Common myeloid progenitor, CD34-positive (primary cell): ENCODE results near the gene ATP8A2.

ENCODE experiments used
- CTCF ChIA-PET: fragments of 350-600 bp; sonication (Branson Sonifier 250); formaldehyde crosslinking; loops from one replicate; lab custom pipeline; 2021; ENCODE audit warnings: antibody characterized with exemption; lab: Charles Lee
- POLR2A ChIA-PET: fragments of 350-600 bp; sonication (Branson Sonifier 250); formaldehyde crosslinking; loops from one replicate; lab custom pipeline; 2021; ENCODE audit warnings: antibody characterized with exemption; lab: Charles Lee
- DNase-seq, 3 donors: peaks; one replicate each; pipeline versions ENCODE4 v3.0.0 to v3.0.0-alpha.2; 2013
- H3K27ac ChIP-seq, 2 experiments: 1 replicate in 1 of 2; 2 replicates in 1 of 2; pipeline ENCODE4 v1.7.0; 2013; ENCODE audit warnings: inconsistent platforms in 2 of 2, low read length in 2 of 2, mild to moderate bottlenecking in 2 of 2, low read depth in 1 of 2, moderate library complexity in 1 of 2; ENCODE audit not compliant: severe bottlenecking in 2 of 2, insufficient read depth in 1 of 2, poor library complexity in 1 of 2
- H3K27me3 ChIP-seq, 5 experiments: replicated peaks in 2 of 5; 1 replicate in 3 of 5; 2 replicates in 2 of 5; pipeline versions ENCODE4 v1.6.1 to v1.7.0; 2013; ENCODE audit warnings: low read length in 4 of 5, mild to moderate bottlenecking in 2 of 5, moderate library complexity in 2 of 5, inconsistent platforms in 1 of 5; ENCODE audit not compliant: insufficient read depth in 5 of 5, control insufficient read depth in 4 of 5
- H3K36me3 ChIP-seq, 4 experiments: 1 replicate in 2 of 4; 2 replicates in 2 of 4; pipeline versions ENCODE4 v1.6.1 to v1.7.0; 2013; ENCODE audit warnings: low read length in 3 of 4, control low read depth in 1 of 4, mild to moderate bottlenecking in 1 of 4; ENCODE audit not compliant: control insufficient read depth in 4 of 4, insufficient read depth in 4 of 4
- H3K4me1 ChIP-seq, 4 experiments: 1 replicate in 3 of 4; 2 replicates in 1 of 4; pipeline versions ENCODE4 v1.6.1 to v1.7.1; 2013; ENCODE audit warnings: low read length in 3 of 4, mild to moderate bottlenecking in 3 of 4, control low read depth in 1 of 4, inconsistent platforms in 1 of 4, moderate library complexity in 1 of 4; ENCODE audit not compliant: control insufficient read depth in 4 of 4, insufficient read depth in 4 of 4; ENCODE audit errors: control extremely low read depth in 1 of 4
- H3K4me3 ChIP-seq, 7 experiments: 1 replicate in 4 of 7; 2 replicates in 3 of 7; pipeline versions ENCODE4 v1.5.1 to v1.7.0; 2013; ENCODE audit warnings: mild to moderate bottlenecking in 7 of 7, low read length in 6 of 7, moderate library complexity in 6 of 7, inconsistent platforms in 2 of 7, low read depth in 2 of 7, control low read depth in 1 of 7; ENCODE audit not compliant: insufficient read depth in 4 of 7, control insufficient read depth in 1 of 7; ENCODE audit errors: extremely low read depth in 1 of 7
- H3K9me3 ChIP-seq, 5 experiments: 1 replicate in 4 of 5; 2 replicates in 1 of 5; pipeline versions ENCODE4 v1.6.1 to v1.7.1; 2013; ENCODE audit warnings: low read length in 4 of 5, mild to moderate bottlenecking in 2 of 5, inconsistent platforms in 1 of 5, low read depth in 1 of 5, moderate library complexity in 1 of 5; ENCODE audit not compliant: control insufficient read depth in 4 of 5, insufficient read depth in 2 of 5; ENCODE audit errors: control extremely low read depth in 1 of 5
- WGBS: methylation state at CpG from one replicate; pipeline ENCODE4 v1.1.5; 2013; ENCODE audit not compliant: insufficient coverage; 5-methylcytosine and 5-hydroxymethylcytosine counted together

The ATP8A2 gene

GRCh38 chr13:25422153-25422552 lies 50.4 kb downstream of the ATP8A2 start:
- Histone ChIP-seq H3K27ac (no peak overlapping the region), H3K27me3 (peaks cover 0 to 12% (median 5%) of the 10 kb centered on the region in 5 experiments), H3K36me3 (no peaks in the 10 kb centered on the region), H3K4me1 (no peaks in the 10 kb centered on the region), H3K9me3 (no peaks in the 10 kb centered on the region), H3K4me3 (no peak overlapping the region)
- 88% methylated on average over 1 of the region's 2 CpGs for WGBS
- CTCF ChIA-PET, result no interaction called here
- no peak for DNase-seq
- POLR2A ChIA-PET, result no interaction called here

- POLR2A ChIA-PET, result no interaction called here
- Histone ChIP-seq H3K4me1 (no peaks in the 10 kb centered on the region), H3K4me3 (no peak overlapping the region), H3K27ac (no peak overlapping the region), H3K36me3 (no peaks in the 10 kb centered on the region), H3K27me3 (peaks cover 0 to 7% (median 2%) of the 10 kb centered on the region in 5 experiments), H3K9me3 (no peaks in the 10 kb centered on the region)
- CTCF ChIA-PET, result no interaction called here
- no peak for DNase-seq
- WGBS, result 79% methylated on average over 4 of the region's 4 CpGs
Observed at GRCh38 chr13:25423831-25424230, 52.1 kb downstream of the ATP8A2 start.

DNA sequence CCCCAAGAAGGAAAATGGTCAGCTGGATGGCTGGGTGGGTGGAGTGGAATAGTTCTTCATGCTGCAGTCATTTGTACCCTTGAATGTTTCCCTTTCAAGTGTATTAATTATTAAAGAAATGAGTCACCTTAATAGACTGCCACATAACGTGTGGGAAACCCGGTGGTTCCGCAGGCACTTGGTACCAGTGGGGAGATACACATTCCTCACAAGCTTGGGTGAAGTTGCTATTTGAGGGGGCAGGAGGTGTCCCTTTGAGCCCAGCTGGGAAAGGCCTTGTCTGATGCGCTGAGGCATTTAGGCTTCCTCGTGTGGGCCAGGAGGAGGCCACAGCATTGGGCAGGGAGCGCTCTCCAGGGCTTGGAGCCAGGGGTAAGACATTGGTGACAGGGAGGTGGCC lies 57.7 kb downstream of the ATP8A2 start:
- CTCF ChIA-PET, result no interaction called here
- Histone ChIP-seq H3K4me1 (no peaks in the 10 kb centered on the region), H3K9me3 (peaks cover 0 to 1% (median 0%) of the 10 kb centered on the region in 5 experiments), H3K36me3 (no peaks in the 10 kb centered on the region), H3K27ac (no peak overlapping the region), H3K4me3 (no peak overlapping the region), H3K27me3 (peaks cover 0 to 12% (median 0%) of the 10 kb centered on the region in 5 experiments)
- DNase-seq, result no peak
- POLR2A ChIA-PET, result no interaction called here
- WGBS, result 95% methylated on average over 6 of the region's 6 CpGs

DNA sequence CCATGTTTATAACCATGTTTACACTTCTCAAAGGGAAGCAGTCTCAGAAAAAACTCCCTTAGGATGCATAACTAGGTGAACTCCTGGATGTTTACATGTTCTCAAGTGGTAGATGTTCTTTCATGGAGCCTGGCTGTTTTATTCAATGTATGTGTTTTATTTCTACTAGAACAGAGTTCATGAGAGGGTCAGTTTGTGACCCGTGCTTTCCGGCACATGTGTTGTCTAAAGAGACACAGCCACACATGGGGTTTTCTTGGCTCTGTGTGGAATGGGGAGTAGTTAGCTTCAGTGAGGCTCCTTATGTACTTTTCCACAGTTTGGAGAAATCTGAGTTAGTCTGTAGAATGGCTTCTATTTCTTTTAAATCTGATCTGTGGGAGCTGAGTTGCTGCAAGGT lies 60.9 kb downstream of the ATP8A2 start:
- Histone ChIP-seq H3K4me3 (no peak overlapping the region), H3K27me3 (peaks cover 0 to 13% (median 4%) of the 10 kb centered on the region in 5 experiments), H3K4me1 (no peaks in the 10 kb centered on the region), H3K9me3 (peaks cover 0 to 1% (median 0%) of the 10 kb centered on the region in 5 experiments), H3K36me3 (no peaks in the 10 kb centered on the region), H3K27ac (no peak overlapping the region)
- no peak for DNase-seq
- no CpG with 5 or more reads among the region's 2 CpGs for WGBS
- CTCF ChIA-PET, result interaction anchor here (0.6 kb wide), 1 partner anchor 13 kb away, joined by 3 read pairs; no protein-coding TSS in a partner anchor
- POLR2A ChIA-PET, result no interaction called here

DNA sequence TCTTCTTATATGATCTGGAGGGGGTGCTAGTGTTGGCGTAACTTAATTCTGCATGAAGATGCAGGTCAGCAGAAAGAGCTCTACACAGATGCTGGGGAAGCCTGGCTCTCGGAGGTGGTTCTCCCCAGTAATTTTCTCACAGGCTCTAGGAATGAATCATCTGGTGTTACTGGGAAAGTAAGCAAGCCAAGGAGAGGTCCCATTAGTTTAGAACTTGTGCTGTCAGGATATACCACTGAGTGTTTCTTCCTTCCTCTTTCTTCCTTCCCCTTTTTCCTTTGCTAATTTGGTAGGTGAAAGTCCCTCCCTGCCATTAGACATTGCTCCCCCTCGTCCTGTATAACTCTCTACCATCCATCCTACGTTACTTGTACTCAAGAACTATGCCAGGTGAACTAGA lies 68.3 kb downstream of the ATP8A2 start:
- peaks cover 0 to 13% (median 2%) of the 10 kb centered on the region in 5 experiments for H3K27me3 ChIP-seq
- no peak overlapping the region for H3K4me3 ChIP-seq
- ChIA-PET POLR2A (no interaction called here), CTCF (no interaction called here)
- DNase-seq, result peak; percentile 3 to 27 (median 24)
- no peaks in the 10 kb centered on the region for H3K36me3 ChIP-seq
- no peak overlapping the region for H3K27ac ChIP-seq
- WGBS, result 14% methylated on average over 3 of the region's 4 CpGs
- peaks cover 0 to 9% (median 6%) of the 10 kb centered on the region in 4 experiments for H3K4me1 ChIP-seq
- peaks cover 0 to 2% (median 0%) of the 10 kb centered on the region in 5 experiments for H3K9me3 ChIP-seq

DNA sequence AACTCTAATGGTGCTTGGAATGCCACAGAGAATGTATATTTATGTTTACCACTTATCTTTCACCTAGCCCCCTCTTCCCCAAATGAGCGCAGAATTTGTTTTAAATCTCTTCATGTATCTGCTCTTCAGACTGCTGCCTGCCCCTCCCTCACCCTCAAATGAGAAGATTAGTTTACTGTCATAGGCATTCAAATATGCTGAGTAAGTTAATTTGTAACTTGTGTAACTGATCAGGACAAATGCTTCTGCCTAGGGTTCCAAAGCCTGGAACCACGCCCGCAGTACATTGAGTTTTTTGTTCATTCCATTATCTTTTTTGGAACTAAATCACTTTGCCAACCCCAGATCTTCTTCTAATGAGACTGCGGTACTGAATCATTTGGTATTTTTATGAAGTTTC lies 74.5 kb downstream of the ATP8A2 start:
- CTCF ChIA-PET, result no interaction called here
- H3K4me3 ChIP-seq, result no peak overlapping the region
- WGBS, result no CpG with 5 or more reads among the region's 4 CpGs
- H3K9me3 ChIP-seq, result peaks cover 0 to 9% (median 0%) of the 10 kb centered on the region in 5 experiments
- peaks cover 0 to 14% (median 2%) of the 10 kb centered on the region in 5 experiments for H3K27me3 ChIP-seq
- H3K4me1 ChIP-seq, result no peaks in the 10 kb centered on the region
- H3K27ac ChIP-seq, result no peak overlapping the region
- POLR2A ChIA-PET, result no interaction called here
- H3K36me3 ChIP-seq, result no peaks in the 10 kb centered on the region
- no peak for DNase-seq

- Histone ChIP-seq H3K4me1 (no peaks in the 10 kb centered on the region), H3K4me3 (no peak overlapping the region), H3K36me3 (no peaks in the 10 kb centered on the region), H3K27ac (no peak overlapping the region), H3K27me3 (peaks cover 0 to 9% (median 2%) of the 10 kb centered on the region in 5 experiments), H3K9me3 (peaks cover 0 to 9% (median 0%) of the 10 kb centered on the region in 5 experiments)
- DNase-seq, result no peak
- CTCF ChIA-PET, result no interaction called here
- POLR2A ChIA-PET, result no interaction called here
- 86% methylated on average over 2 of the region's 3 CpGs for WGBS
Observed at GRCh38 chr13:25447396-25447795, 75.6 kb downstream of the ATP8A2 start.
